HG03342 (cell line): Measurements from ENCODE around the gene KMT2D.

Experiments used
- ATAC-seq: cut with Tn5 transposase; IDR thresholded peaks from one replicate; pipeline ENCODE4 v1.9.1; 2021; ENCODE audit warnings: mild to moderate bottlenecking, moderate library complexity; ENCODE audit not compliant: unreplicated experiment

KMT2D gene

DNA sequence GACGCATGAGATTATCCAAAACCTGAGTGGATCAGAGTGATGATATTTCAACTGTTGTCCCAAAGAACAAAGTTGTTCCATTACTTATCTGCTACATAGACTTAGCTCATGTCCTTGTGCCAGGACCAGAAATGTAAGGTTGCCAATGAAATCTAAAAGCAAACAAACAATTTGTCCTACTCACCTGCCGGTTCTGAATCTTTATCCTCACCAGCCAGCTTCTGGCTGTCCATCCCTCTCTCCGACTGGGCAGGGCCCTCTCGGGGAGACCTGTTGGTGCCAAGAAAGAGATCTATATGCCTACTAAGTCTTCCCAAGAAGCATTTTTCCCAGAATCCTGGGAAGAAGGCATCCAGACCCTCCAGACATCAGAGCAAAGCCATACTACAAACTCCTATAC lies 5.5 kb downstream of the KMT2D start:
- ATAC-seq: no peak

DNA sequence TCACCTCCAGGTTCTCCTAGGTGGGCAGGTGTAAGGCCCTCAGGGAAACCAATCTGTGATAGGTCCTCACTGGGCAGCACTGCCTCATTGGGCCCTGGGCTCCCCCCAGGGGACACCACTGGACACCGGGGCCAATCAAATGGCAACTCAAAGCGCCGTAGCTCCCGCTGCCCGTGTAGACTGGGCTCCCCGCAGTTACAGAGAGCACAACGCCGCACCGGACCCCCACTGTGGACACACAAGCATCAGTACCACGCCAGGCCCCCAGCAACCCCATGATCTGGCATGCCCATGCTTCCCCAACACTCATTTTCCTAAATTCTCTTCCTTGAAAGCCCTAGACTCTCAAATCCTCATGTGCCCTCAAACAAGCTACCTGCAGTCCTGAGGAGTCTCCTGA lies 6.1 kb downstream of the KMT2D start:
- ATAC-seq: no peak

DNA sequence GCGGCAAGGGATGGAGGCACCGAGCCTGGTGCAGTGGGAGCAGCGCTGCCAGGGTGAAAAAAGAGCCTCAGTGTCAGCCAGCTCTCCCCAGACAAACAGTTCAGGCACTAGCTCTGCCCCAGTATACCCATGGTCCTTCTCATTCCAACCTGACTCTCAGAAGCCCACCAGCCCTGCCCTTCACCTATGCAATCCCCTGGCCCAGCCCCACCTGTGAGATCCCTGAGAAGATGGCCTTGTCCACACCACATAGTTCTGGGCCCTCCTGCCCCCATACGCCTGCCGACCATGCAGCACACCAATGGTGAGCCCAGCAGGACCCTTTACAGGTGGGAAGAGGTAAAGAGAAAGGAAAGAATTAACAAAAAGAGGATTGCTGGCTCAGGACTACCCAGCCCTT lies 6.5 kb downstream of the KMT2D start:
- ATAC-seq: no peak

DNA sequence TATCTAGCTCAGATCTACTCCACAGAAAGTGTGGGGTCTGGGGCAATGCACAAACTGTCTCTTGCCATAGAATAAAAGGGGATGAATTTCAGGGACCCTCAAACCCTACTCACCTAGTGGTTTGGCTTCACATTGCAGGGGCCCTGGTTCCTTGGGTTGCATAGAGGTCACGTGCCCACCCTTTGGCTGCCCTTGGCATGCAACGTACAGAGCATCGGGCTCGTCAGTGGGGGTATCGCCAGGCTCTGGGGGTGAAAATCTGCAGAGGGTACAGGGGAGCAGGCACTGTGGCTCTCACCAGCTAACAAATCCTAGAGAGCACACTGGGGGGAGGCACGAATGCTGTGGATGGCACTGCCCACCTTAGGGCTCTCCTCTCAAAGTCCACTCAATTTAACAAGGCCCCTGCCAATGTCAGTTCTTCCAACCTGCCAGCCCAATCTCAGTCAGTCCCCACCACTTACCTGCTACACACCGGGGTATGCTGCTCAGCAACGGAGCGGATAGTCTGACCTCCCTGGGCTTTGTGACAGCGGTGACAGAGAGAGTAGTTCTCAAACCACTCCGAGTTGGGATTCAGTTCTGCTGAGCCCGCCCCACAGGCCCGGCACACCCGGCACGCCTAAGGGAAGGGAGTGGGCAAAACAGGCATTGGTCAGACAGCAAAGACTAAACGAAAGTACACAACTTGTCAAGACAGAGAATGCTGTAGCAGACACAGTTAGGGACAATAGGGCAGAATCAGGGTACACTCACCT lies 8.0 kb downstream of the KMT2D start:
- no peak for ATAC-seq

DNA sequence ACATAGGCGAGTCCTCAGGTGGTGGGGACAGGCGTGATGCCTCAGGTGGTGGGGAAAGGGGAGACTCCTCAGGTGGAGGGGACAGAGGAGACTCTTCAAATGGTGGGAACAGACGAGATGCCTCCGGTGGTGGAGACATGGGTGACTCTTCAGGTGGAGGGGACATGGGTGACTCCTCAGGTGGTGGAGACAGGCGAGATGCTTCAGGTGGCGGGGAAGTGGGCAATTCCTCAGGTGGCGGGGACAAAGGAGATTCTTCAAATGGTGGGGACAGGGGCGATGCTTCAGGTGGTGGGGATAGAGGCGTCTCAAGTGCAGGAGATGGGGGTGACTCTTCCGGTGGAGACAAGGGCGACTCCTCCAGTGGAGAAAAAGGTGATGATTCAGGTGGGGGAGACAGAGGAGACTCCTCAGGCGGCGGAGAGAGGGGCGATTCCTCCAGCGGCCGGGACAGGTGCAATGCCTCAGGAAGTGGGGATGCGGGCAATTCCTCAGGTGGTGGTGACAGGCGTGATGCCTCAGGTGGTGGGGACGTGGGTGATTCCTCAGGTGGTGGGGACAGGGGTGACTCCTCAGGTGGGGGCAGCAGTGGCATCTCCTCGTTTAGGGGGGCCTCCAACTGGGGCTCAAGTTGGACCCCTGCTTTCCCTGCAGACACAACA lies 8.7 kb downstream of the KMT2D start:
- no peak for ATAC-seq

DNA sequence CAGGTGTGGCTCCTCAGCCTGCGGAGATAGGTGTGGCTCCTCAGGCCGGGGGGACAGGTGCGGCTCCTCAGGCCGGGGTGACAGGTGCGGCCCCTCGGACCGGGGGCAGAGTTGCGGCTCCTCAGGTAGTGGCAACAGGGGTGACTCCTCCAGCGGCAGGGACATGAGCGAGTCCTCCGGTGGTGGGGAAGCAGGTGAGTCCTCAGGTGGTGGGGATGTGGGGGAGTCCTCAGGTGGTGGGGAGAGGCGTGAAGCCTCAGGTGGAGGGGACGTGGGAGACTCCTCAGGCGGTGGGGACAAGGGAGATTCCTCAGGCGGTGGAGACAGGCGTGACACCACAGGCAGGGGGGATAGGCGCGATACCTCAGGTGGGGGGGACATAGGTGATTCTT lies 9.2 kb downstream of the KMT2D start:
- no peak for ATAC-seq

DNA sequence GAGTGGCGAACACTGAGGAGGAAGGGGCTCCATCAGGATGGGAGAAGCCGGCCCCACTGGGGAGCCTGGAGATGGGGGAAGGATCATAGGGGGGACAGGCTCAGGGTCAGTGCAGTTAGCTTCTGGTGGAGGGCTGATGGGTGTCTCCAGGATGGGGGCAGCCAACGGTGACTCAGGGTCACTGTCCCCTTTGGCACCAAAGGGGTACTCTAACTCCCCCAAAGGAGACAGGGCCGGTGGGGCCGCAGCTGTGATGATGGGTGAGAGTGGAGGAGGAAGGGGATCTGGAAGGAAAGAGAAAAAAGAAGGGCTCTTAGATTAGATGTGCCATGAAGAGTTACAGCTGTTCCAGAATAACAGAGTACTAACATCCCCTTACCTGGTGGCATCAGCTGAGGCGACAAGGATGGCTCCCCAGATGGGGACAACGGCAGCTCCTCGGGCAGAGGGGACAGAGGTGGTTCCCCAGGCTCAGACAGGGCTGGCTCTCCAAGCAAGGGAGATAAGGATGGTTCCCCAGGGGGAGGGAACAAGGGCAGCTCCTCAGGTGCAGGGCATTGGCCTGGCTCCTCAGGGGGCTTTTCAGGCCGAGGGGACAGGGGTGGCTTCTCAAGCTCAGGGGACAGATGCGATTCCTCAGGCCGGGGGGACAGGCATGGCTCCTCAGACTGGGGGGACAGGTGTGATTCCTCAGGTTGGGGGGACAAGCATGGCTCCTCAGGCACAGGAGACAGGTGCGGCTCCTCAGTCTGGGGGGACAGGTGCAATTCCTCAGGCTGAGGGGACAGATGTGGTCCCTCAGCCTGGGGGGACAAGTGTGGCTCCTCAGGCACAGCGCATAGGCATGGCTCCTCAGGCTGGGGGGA lies 9.9 kb downstream of the KMT2D start:
- ATAC-seq: no peak

DNA sequence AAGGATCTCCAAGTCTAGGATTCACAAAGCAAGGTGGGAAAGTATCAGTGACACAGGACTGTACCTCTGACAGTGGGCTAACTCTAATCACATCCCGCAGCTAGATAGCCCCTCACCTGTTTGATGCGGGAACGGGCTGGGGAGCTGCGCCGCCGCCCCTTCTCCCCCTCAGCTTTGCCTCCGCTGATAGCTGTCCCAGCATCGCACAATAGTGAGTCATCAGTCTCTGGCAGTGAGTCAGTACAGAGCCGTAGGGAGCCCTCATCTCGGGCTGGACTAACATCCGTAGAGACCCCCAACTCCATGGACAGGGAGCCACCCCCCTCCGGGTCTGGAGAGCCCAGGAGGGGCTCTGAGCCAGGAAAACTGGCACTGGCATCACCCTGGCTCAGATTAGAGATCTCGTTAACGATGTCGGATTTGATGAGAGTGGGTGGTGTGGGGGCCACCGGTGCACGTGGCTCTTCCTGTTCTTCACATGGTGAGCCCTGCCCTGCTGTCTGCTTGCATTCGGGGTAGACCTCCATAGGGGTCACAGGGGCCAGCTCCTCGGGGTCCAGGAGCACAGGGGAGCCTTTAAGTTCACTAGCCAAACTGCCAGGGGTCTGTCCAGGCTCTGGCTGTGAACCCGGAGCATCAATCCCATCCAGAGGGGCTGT lies 10.9 kb downstream of the KMT2D start:
- ATAC-seq: no peak

DNA sequence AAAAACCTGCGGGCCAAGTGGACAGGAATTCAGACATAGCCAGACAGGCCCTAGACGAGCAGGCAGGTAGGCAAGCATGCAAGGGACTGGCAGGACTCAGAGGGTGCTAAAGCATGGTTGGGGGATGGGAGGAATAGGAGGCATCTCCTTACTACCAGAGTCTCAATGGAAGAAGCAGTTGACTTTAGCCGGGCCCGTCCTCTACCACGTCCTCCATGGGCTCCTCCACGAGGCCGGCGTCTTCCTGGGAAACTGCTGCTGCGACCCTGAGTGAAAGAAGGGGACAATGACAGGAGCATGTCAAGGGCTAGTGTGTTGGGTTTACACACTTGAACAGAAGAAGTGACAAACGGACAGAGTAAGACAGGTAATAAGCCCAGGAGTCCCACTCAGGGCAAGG lies 11.6 kb downstream of the KMT2D start:
- no peak for ATAC-seq

DNA sequence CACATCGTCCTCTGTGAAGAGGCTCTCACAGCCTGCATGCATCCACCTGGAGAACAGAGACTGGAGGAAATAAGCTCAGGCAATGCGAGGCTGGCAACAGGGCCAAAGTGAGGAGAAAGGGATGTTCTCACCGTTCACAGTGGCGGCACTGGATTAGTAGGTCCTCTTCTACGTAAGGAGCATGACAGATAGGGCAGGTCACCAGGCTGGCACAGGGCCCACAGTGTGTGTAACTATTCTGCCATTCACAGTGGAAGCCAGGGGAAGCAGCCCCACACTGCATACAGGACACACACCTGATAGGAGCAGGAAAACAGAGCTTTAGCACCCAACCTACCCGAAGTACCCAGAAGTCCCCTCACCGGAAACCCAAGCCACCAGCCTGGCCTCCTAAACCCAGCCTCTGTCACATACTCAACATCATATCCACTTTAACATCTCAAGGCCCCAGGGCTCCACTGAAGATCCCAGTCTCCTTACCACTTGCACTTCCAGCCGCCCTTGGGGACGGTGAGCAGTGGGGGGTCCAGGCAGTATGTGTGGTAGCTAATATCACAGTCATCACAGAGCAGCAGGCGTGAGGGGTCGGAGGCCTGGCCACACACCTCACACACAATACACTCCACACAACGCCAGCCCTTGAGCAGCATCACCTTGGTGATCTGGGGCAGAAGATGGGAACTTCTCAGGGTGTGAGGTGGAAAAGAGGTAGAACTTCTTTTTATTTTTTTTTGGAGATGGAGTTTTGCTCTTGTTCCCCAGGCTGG lies 14.3 kb downstream of the KMT2D start:
- ATAC-seq: no peak

DNA sequence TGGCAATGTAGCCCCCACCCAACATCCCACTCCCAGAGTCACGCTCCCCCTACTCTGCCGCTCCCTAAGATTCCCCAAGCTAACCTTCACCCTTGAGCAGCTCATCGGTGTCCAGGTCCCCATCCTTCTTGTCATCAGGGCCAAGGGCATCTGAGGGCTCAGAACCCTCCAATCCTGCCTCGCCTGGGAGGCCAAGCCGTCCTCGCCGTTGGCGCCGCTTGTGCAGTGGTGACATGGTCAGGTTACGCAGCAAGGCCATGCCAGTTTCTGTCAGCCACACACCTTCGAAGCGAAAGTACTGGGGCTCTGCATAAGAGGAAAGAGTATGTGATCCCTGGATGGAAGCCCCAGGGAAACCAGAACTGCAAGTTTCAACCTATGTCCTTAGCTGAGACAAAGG lies 15.9 kb downstream of the KMT2D start:
- ATAC-seq: no peak

DNA sequence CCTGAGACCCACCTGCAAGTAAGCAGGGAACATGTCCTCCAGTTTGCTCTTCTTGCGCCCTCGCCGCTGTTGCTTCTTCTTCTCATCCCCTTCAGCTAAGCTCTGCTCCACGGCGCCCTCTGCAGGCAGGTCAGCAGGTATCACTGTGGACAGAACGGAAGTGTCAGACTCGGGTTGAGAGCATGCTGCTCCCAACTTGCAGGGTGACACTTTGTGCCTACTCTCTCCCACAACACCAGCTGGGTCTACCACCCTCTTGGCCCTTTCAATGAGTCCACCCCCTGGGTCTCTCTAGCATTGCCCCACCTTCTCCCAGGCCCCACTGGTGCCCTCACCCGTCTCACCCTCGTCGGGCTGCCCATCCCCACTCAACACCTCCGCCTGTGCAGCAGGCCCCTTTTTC lies 16.7 kb downstream of the KMT2D start:
- no peak for ATAC-seq

DNA sequence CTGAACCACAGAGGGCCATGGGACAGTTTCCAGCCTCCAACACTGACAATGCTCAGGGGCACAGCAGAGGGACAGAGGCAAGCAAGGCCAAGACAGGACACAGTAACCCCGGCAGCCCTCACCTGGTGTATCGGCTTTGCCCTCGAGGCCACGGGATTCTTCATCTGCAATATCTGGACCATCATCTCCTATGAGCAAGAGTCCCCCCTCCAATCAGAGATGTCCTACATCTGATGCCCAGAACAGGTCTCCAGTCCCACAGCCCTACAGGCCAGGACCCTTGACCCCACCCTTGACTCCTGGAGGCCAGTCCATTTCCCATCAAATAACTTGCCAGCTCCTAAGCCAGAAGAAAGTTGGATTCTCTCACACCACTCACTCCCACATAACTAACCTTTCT lies 17.4 kb downstream of the KMT2D start:
- no peak for ATAC-seq

DNA sequence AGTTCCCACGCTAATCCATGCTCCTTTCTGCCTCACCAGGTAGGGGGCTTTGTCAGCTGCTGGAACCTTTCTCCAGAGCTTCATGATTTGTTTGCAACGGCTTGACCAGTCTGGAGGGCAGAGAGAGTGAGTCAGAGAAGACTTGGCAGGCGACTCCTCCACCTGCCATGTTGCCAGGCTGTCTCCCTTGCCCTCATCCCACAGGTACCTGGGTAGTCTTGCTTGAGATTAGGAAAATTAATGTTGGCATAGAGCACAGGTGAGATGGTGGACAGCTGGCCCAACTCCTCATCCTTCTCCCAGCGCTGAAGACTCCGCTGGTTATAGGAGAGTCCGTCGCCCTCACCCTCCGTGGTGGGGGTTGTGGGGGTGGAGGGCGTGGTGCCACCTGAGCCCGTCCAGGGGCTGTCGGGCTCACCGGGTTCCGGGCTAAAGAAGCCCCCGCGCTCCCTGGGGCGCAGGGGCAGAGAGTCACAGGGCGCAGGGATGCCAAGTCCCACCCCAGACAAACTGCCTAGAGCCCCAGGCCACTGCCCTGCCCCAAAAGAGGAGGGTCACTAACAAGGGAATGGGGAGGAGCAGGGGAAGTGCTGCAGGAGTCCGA lies 18.6 kb downstream of the KMT2D start:
- ATAC-seq: no peak

DNA sequence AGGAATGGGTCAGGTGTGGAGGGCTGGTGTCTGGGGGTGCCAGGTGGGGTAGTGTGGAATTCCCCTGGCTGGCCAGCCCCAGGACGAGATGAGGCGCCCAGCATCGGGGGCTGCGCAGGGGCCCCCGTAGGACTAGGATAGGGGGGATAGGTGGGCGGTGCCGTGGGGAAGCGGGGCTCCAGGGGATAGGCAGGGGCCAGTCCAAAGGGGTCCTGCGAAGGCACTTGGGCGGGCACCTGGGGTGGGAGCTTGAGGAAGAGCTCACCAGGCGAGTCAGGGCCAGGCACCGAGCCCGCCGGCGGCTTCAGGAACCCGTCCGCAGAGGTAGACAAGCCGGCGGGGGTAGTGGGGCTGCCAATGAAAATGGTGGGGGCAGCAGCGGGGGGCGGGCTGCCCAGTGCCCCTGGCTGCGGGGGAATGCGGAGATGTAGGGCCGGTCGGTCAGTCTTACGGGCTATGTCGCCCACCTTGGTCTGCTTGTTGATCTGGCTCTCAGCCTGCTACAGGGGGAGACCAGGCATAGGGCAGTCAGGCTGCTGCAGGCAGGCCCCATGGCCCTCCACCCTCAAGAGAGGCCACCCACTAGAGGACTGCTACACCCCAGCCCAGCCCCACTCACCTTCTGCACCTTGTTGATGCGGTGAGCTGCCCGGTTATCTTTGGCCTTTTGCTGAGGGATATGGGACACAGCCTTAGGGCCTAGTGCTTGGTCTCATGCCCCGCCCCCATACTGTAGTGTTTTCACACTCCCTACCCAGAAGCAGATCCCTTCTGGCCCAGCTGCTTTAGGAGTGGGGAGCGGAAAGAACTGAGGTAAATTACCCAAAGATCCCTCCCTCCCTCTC lies 19.3 kb downstream of the KMT2D start:
- ATAC-seq: no peak

DNA sequence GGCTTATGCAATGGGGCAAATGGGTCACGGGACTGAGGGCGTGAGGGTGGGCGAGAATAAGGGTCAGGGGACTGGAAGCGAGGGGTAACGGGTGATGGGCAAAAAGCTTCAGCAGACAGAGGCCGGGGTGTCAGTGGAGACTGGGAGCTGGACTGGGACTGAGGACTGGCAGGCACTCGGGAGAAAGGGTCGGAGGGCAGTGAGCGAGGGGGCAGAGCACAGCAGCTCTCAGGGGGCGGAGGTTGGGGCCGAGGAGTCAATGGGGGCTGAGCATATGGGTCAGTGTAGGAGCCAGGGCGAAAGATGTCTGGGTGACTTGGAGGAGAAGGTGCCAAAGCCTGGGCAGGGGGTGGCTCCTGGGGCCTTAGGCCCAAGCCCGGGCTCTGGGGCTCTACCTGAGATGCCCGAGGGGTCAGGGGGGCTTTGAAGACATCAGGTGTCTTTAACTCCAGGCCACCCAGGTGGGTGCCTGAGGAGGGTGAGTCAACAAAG lies 20.2 kb downstream of the KMT2D start:
- no peak for ATAC-seq

DNA sequence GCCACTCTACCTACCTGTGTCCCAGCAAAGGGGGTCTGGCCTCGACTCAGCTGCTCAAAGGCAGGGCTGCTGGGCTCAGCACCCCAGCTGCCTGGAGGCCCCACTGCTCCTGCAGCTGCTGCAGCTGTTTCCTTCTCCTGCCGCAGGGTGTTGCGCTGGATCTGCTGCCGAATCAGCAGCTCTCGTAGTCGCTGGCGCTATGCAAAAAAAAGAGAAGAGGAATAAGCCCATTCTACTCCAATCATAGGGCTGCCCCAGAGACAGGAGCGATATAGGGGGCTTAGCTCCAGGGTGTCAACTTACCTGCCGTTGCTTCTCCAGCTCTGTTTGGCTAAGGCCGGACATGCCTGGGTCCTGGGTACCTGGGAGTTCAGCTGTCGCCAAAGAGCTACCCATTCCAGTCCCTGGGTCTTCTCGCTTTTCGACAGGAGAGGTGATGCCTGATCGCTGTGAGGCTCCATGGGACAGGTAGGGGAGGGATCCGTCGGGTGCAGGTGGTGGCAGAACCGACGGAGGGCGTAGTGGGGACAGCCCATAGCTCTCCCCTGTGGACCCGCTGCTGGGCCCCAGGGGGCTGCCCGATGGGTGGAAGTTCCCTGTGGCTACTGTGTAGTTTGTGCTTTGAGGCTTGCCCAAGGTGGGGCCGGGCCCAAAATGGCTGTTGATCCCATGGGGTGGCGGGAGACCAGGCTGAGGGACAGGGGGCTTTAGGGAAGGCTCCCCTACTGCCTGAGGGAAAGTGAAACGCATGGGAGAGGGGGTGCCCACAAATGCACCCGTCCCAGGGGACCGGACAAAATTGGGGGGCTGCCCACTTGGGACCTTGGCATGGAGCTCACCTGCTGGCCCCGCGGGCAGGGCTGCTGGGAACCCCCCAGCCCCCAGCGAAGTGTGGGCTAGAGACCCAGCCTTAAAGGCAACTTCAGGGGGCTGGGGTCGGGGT lies 20.9 kb downstream of the KMT2D start:
- no peak for ATAC-seq
